ENCODE data around the gene GALNS. TPM values are rescaled to one million over a fixed set of nuclear protein-coding genes. Genes with fewer than 3 reads are reported as not detected.
A peak's percentile ranks its signal among the peaks of the same experiment; 100 is the strongest.

The GALNS gene
- total and polyA plus RNA-seq, 2 of the 13 experiments (the other 11 are each of a cell fraction or from before 2014, with no cell fraction given) = 9.2 to 9.8 TPM

DNA sequence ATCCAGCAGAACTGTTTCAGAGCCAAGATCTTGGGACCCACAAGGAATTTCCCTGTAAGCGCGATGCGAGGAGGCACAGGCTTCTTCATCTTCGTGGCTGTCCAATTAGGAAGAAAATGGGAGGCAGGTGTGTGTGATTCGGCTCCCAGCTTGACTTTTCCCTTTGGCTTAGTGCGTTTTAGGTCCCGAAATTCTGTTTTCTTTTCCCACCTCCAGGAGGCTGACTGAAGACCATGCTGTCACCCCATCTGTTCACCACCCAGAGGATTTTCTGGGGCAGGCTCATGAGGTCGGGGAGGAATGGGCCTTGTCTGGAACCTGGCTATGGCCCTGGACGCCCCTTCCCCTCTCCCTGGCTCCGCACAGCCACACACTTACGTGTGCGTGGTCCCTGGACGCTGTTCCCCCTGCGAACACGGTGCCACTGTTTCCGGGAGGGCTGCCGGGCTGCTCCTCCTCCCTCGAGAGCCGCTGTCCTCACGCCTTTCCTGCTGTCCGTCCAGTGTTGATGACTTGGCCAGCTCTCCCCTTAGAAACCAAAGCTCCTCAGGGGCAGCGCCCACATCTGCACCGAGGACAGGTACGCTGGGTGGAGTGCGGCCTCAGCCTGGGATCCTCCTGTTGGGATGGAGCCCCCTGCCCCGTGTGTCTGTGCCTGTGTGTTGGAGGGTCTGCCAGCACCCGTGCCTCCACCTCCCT lies 12.4 kb upstream of the GALNS start:
- H3K27ac ChIP-seq (ENCODE audit: extremely low read length, insufficient read depth, low read length) = no peak overlapping the region
- WGBS (ENCODE audit: low lambda C conversion rate) = 29% methylated on average over 25 of the region's 27 CpGs
- peaks cover 53 to 88% of the 10 kb centered on the region in 2 experiments for H3K27me3 ChIP-seq (ENCODE audit: control insufficient read depth in 1 of 2, insufficient read depth in 2 of 2, low read length in 2 of 2)
- ATAC-seq = no peak
- no peak overlapping the region for H3K9ac ChIP-seq (ENCODE audit: insufficient read depth, low read depth, low read length)
- no peak for DNase-seq (ENCODE audit: low spot score)
- no TSS peak for BruUV-seq (replicated peaks)
- CTCF ChIA-PET (ENCODE audit: low intra/inter-chr PET ratio, low total read pairs) = no interaction called here
- H3K36me3 ChIP-seq (replicated peaks in 1 of 2; ENCODE audit: control insufficient read depth in 1 of 2, insufficient read depth in 2 of 2, low read length in 2 of 2) = no peaks in the 10 kb centered on the region
- 0 out of 2 replicates have a peak, but pooled peaks cover 4% of the 10 kb centered on the region for H4K20me1 ChIP-seq (ENCODE audit: insufficient read depth, low read length)
- no peak for TF ChIP-seq ZBTB26 (CRISPR knock-in tag; IDR thresholded peaks at IDR 0.05; ENCODE audit: borderline replicate concordance)
- TF ChIP-seq EZH2 (conservative IDR thresholded peaks at IDR 0.05; ENCODE audit: low read depth, low read length) = peak; percentile 82; the same call in 1 of the 2 replicates
- no peak for TF ChIP-seq ZNF850 (CRISPR knock-in tag; conservative IDR thresholded peaks at IDR 0.05)
- FAIRE-seq = no peak
- POLR2A ChIA-PET = no interaction called here
- no peaks in the 10 kb centered on the region for H3K79me2 ChIP-seq (ENCODE audit: insufficient read depth, low read length)
- no peak overlapping the region for H3K4me3 ChIP-seq (replicated peaks in 1 of 3; ENCODE audit: insufficient read depth in 1 of 3, low read depth in 2 of 3, low read length in 3 of 3)
- H3K4me1 ChIP-seq (ENCODE audit: insufficient read depth, low read length) = no peaks in the 10 kb centered on the region
- in situ Hi-C loops (cut with HindIII; ENCODE audit: extremely low pct_ligation_motif_present, low pct_unique_long_range_greater_than_20kb) (no loop called here), intact Hi-C loops (cut with micrococcal nuclease; ENCODE audit: unreplicated experiment) (no loop called here)
- no peak overlapping the region for H3K4me2 ChIP-seq (ENCODE audit: low read depth, low read length)
- H2AFZ ChIP-seq (ENCODE audit: low read length) = no peak overlapping the region
- H3K9me3 ChIP-seq (ENCODE audit: low read length) = no peaks in the 10 kb centered on the region

- no TSS peak for BruUV-seq (replicated peaks)
- no peak for ATAC-seq
- no peaks in the 10 kb centered on the region for H3K9me3 ChIP-seq (ENCODE audit: low read length)
- POLR2A ChIA-PET = no interaction called here
- CTCF ChIA-PET (ENCODE audit: low intra/inter-chr PET ratio, low total read pairs) = no interaction called here
- intact Hi-C loops (cut with micrococcal nuclease; ENCODE audit: unreplicated experiment) (no loop called here), in situ Hi-C loops (cut with HindIII; ENCODE audit: extremely low pct_ligation_motif_present, low pct_unique_long_range_greater_than_20kb) (no loop called here)
- H3K79me2 ChIP-seq (ENCODE audit: insufficient read depth, low read length) = no peaks in the 10 kb centered on the region
- H3K36me3 ChIP-seq (replicated peaks in 1 of 2; ENCODE audit: control insufficient read depth in 1 of 2, insufficient read depth in 2 of 2, low read length in 2 of 2) = no peaks in the 10 kb centered on the region
- H3K4me3 ChIP-seq (replicated peaks in 1 of 3; ENCODE audit: insufficient read depth in 1 of 3, low read depth in 2 of 3, low read length in 3 of 3) = no peak overlapping the region
- H3K4me1 ChIP-seq (ENCODE audit: insufficient read depth, low read length) = no peaks in the 10 kb centered on the region
- no peak for DNase-seq (ENCODE audit: low spot score)
- 20% methylated on average over 17 of the region's 24 CpGs for whole genome bisulfite sequencing (ENCODE audit: low lambda C conversion rate)
- H3K4me2 ChIP-seq (ENCODE audit: low read depth, low read length) = no peak overlapping the region
- TF ChIP-seq ZNF768 (CRISPR knock-in tag; IDR thresholded peaks at IDR 0.05) = 0 out of 2 replicates have a peak, but pooled peaks have one; percentile 12
- TF ChIP-seq ZNF280B (CRISPR knock-in tag; IDR thresholded peaks at IDR 0.05; ENCODE audit: borderline replicate concordance) = peak; percentile 41; the same call in 1 of the 2 replicates
- no peak for TF ChIP-seq ZMYM4 (CRISPR knock-in tag; IDR thresholded peaks at IDR 0.05)
- no peak overlapping the region for H2AFZ ChIP-seq (ENCODE audit: low read length)
- H4K20me1 ChIP-seq (ENCODE audit: insufficient read depth, low read length) = no peaks in the 10 kb centered on the region
- H3K27me3 ChIP-seq (ENCODE audit: control insufficient read depth in 1 of 2, insufficient read depth in 2 of 2, low read length in 2 of 2) = peaks cover 39 to 74% of the 10 kb centered on the region in 2 experiments
- FAIRE-seq = no peak
- no peak overlapping the region for H3K27ac ChIP-seq (ENCODE audit: extremely low read length, insufficient read depth, low read length)
- no peak overlapping the region for H3K9ac ChIP-seq (ENCODE audit: insufficient read depth, low read depth, low read length)
Observed at GRCh38 chr16:88867581-88868246, 11.0 kb upstream of the GALNS start.
